ENCODE results near the gene SLC9A3.

SLC9A3 gene

DNA sequence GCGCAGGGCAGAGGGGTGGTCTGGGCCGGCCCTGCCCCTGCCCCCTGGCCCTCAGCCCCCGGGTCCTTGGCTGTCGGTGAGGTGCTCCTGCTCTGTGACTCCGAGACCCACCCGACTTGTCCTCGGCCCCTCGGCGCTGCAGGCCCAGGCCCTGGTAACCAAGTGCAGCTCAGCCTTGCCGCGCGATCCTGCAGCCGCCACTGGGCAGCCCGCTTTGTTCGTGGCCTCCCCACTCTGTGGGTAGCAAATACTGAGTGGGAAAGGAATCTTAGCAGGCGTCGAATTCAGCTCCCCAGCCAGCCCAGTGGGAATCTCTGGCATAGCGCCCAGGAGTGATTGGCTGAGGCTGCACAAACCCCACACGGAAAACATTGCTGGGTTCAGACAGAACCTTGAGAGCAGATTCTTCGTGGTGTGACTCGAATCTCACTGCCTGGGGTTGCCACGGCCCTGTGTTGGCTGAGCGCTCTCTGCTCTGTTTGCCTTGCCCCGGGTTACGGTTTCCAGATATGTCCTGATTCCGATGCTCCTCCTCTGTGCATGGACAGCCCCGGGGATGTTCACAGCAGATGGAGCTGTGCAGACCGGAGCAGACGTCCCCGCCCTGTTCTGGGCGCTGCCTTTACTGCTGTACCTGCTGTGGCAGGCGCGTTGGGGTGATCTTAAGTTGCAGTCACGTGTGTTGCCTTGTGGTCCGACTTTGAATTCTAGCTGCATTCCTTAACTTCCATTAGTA, 94.6 kb downstream of the SLC9A3 start:
- no peak for TF ChIP-seq ZFX (IDR thresholded peaks at IDR 0.05; ENCODE audit: borderline replicate concordance)
- no peak for TF ChIP-seq CTCF (IDR thresholded peaks at IDR 0.05)
- H3K27ac ChIP-seq, result no peak overlapping the region

DNA sequence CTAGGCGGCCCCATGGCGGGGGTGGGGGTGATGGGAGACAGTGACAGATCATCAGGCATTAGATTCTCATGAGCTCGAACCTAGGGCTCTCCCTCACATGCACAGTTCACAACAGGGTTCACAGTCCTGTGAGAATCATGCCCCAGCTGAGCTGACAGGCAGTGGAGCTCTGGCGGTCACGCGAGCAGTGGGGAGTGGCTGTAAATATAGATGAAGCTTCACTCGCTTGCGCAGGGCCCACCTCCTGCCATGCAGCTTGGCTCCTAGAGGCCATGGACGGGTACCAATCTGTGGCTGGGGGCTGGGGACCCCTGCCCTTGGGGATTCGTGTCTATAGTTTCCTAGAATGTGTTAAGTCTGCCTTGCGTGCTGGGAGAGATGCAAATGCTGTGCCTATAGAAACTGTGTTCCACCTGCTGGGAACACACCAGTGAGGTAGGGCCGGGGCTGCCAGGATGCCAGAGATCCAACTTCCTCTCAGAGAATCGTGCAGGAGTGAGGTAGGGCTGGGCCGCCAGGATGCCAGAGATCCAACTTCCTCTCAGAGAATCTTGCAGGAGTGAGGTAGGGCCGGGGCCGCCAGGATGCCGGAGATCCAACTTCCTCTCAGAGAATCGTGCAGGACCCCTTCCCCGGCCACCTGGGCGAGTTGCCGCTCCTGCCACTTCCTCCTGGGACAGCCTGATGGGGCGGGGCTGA, 95.3 kb downstream of the SLC9A3 start:
- TF ChIP-seq CTCF (IDR thresholded peaks at IDR 0.05), result no peak
- no peak for TF ChIP-seq ZFX (IDR thresholded peaks at IDR 0.05; ENCODE audit: borderline replicate concordance)
- H3K27ac ChIP-seq, result no peak overlapping the region

DNA sequence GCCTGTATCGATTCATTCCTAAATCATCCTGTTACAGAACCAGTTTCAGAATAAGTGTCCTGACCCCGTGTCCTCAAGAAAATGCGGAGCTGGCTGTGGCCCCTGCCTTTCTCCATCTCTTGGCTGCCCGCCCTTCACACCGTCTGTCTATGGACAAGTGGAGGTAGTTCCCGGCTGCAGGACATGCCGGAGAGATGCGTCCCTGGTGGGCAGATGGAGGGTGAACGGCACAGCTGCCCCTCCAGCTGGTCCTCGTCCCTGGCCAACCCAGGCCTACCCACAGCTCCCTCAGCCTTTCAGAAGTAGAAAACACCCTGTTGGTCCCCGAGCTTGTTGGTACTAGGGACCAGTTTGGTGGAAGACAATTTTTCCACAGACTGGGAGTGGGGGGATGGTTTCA, 96.0 kb downstream of the SLC9A3 start:
- TF ChIP-seq CTCF (IDR thresholded peaks at IDR 0.05) (no peak), ZFX (IDR thresholded peaks at IDR 0.05; ENCODE audit: borderline replicate concordance) (no peak)
- H3K27ac ChIP-seq, result no peak overlapping the region

GRCh38 chr5:427415-428087, 96.7 kb downstream of the SLC9A3 start:
- no peak overlapping the region for H3K27ac ChIP-seq
- TF ChIP-seq ZFX (IDR thresholded peaks at IDR 0.05; ENCODE audit: borderline replicate concordance), result no peak
- no peak for TF ChIP-seq CTCF (IDR thresholded peaks at IDR 0.05)

DNA sequence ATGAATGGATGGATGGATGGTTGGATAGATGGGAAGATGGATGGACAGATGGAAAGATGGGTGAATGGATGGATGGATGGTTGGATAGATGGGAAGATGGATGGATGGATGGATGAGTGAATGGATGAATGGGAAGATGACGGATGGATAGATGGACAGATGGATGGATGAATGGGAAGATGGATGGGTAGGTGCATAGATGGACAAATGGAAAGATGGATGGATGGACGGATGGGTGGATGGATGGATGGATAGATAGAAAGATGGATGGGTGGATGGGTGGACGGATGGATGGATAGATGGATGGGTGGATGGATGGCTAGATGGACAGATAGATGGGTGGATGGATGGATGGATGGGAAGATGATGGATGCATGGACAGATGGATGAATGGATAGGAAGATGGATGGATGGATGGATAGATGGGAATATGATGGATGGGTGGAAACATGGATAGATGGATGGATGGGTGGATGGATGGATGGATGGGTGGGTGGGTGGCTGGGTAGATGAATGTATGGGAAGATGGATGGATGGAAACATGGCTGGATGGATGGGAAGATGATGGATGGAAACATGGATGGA, 97.8 kb downstream of the SLC9A3 start:
- no peak for TF ChIP-seq ZFX (IDR thresholded peaks at IDR 0.05; ENCODE audit: borderline replicate concordance)
- TF ChIP-seq CTCF (IDR thresholded peaks at IDR 0.05), result no peak
- H3K27ac ChIP-seq, result no peak overlapping the region

- no peak overlapping the region for H3K27ac ChIP-seq
- TF ChIP-seq CTCF (IDR thresholded peaks at IDR 0.05), result no peak
- no peak for TF ChIP-seq ZFX (IDR thresholded peaks at IDR 0.05; ENCODE audit: borderline replicate concordance)
Measured at GRCh38 chr5:425714-426113, 98.5 kb downstream of the SLC9A3 start.

All from 22Rv1 (cell line).